ENCODE measurements around the gene KMT2D.

The KMT2D gene

GRCh38 chr12:49014547-49014946 lies 46.0 kb downstream of the KMT2D start:
- Histone ChIP-seq H3K4me3 (ENCODE audit: low read depth, low read length) (no peak overlapping the region), H3K36me3 (no peaks in the 10 kb centered on the region; the same call in none of the 2 replicates), H3K27me3 (ENCODE audit: insufficient read depth, low read depth, severe bottlenecking) (no peaks in the 10 kb centered on the region), H3K27ac (no peak overlapping the region), H3K9me3 (ENCODE audit: severe bottlenecking) (no peaks in the 10 kb centered on the region)
- TF ChIP-seq CTCF (IDR thresholded peaks at IDR 0.05; ENCODE audit: low read depth, low read length): no peak; the same call in 1 of the 2 replicates
- no peak for DNase-seq

- no peaks in the 10 kb centered on the region; the same call in none of the 2 replicates for H3K36me3 ChIP-seq
- no peaks in the 10 kb centered on the region for H3K27me3 ChIP-seq (ENCODE audit: insufficient read depth, low read depth, severe bottlenecking)
- no peak overlapping the region for H3K27ac ChIP-seq
- no peak for DNase-seq
- H3K9me3 ChIP-seq (ENCODE audit: severe bottlenecking): no peaks in the 10 kb centered on the region
- H3K4me3 ChIP-seq (ENCODE audit: low read depth, low read length): no peak overlapping the region
- TF ChIP-seq CTCF (IDR thresholded peaks at IDR 0.05; ENCODE audit: low read depth, low read length): no peak
Observed at GRCh38 chr12:49013428-49013827, 47.2 kb downstream of the KMT2D start.

GRCh38 chr12:49012739-49013138 lies 47.9 kb downstream of the KMT2D start:
- H3K9me3 ChIP-seq (ENCODE audit: severe bottlenecking): no peaks in the 10 kb centered on the region
- H3K4me3 ChIP-seq (ENCODE audit: low read depth, low read length): no peak overlapping the region
- no peaks in the 10 kb centered on the region; the same call in 1 of the 2 replicates for H3K36me3 ChIP-seq
- no peak for DNase-seq
- no peak overlapping the region for H3K27ac ChIP-seq
- TF ChIP-seq CTCF (IDR thresholded peaks at IDR 0.05; ENCODE audit: low read depth, low read length): no peak
- no peaks in the 10 kb centered on the region for H3K27me3 ChIP-seq (ENCODE audit: insufficient read depth, low read depth, severe bottlenecking)

Data from WERI-Rb-1 (cell line).